GM15510 (cell line): ENCODE data around the gene SFXN2.
A peak's percentile ranks its signal among the peaks of the same experiment; 100 is the strongest.

Source experiments
- POLR2A ChIP-seq: IDR thresholded peaks from 3 replicates; pipeline ENCODE4 v1.6.1; 2011; ENCODE audit warnings: borderline replicate concordance; ENCODE audit not compliant: insufficient read length; ENCODE audit errors: extremely low read depth

SFXN2 gene

DNA sequence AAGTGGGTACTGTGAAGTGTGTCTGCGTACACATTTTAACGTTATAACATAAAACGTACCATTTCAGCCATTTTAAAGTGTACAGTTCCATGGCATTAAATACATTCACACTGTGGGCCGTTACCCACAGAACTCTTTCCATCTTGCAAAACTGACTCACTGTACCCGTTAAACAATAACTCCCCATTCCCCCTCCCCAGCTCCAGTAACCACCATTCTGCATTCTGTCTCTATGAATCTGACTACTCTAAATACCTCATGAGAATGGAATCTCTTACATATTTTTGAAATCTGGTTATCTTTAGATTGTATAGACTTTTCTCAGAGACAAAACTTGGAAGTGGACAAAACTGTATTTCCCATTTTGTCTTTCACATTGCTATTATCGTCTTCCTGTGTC is 9.5 kb upstream of the SFXN2 start:
- TF ChIP-seq POLR2A = no peak

GRCh38 chr10:102705531-102705930 is 8.9 kb upstream of the SFXN2 start:
- no peak for TF ChIP-seq POLR2A

DNA sequence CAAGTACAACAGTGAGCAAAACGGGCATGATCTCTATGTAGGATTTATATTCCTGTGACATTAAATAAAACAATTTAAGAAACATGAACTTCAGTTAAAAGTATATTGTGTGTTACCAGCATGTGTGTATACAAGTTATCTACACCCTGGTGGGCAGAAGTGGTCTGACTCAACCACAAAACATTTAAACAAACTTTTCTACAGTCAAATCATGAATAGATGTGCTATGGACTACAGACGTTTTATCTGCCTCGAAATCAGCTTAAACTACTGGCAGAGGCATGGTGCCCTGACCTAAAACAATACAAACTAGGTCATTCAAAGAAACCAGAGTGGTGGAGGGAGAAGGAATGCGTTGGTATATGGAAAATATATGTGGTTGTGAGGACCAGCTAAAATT is 3.8 kb upstream of the SFXN2 start:
- no peak for TF ChIP-seq POLR2A

DNA sequence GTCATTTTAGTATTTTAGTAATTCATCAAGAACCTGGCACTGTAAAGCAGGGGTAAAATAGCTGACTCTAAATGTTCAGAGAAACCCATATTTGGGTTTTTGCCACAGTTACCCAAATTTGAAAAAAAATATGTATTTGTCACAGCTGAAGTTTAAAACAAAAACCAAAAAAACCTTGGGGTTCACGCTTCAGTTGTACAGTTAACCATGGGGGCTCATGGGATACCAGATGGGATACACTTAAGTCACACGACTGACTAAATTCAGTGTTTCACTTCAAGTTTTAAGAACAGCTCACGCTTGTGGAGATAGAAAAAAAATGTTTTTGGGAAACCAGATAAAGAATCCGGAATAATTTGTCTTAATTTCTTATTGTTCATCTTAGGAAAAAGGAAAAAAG is 2.3 kb upstream of the SFXN2 start:
- TF ChIP-seq POLR2A = no peak

- no peak for TF ChIP-seq POLR2A
Measured at GRCh38 chr10:102712843-102713538, 1.4 kb upstream of the SFXN2 start.

DNA sequence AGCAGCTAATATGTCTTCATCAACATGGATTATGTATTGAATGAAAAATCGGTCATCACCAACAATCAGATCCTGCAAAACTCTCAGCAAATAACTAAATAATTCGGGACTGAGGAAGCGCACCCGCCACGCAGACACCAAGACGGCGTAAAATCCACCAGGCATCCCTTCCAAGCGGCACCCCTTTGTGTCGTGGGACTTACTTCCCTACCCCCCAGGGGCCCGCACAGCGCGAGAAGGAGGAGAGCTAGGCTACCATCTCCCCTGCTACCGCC is 960 bp upstream of the SFXN2 start:
- no peak for TF ChIP-seq POLR2A

GRCh38 chr10:102713814-102714620 is 419 bp upstream of the SFXN2 start, which contains the start of gene ARL3:
TSS of gene ARL3 (minus strand) at chr10:102714397. CDS start at chr10:102714275, 122 bp downstream.
- peak; percentile 51 for TF ChIP-seq POLR2A

DNA sequence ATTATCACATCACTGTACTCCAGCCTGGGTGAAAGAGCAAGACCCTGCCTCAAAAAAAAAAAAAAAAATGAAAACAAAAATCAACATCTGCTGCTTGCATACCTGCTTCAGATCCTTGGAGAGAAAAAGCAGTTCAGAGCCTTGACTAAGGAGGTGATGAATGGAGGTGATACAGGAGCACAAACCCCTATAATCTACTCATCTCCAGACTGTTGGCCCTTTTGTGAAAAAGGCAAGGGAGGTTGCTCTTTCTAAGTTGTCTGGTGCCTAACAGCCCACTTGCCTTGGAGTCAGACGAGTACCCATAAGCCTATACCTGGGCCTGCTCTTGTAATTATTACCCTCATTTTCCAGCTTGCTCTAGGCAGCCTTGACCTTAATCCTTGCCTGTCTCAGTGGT is 1.4 kb downstream of the SFXN2 start:
- no peak for TF ChIP-seq POLR2A

DNA sequence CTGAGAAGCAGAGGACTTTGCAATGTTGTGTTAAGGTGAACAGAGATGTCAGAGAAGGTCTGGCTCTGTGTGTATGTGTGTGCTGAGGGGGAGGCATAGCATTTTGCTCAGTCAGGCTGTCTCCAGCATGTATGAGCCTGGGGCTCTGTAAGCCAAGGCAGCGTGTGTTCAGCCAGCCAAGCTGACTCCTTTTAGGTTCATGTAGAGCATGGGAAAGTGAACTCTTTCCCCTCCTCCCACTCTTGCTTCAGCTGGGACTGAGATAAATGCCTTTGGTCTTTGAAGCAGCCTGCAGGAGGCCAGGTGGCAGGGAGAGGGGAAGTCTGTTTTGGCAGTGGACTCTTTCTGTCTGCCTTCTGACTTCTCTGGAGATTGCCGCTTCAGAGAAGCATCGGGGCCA is 3.8 kb downstream of the SFXN2 start:
- TF ChIP-seq POLR2A = no peak

DNA sequence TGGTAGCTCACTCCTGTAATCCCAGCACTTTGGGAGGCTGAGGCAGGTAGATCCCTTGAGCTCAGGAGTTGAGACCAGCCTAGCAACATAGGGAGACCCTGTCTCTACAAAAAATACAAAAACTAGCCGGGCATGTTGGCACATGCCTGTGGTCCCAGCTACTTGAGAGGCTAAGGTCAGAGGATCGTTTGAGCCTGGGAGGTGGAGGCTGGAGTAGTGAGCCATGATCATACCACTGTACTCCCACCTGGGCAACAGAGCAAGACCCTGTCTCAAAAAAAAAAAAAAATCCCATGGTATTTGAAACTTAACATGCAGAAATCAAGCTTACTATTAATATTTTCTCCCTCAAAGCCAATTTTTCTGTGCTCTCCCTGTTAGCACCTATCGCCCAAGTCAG is 5.9 kb downstream of the SFXN2 start:
- no peak for TF ChIP-seq POLR2A

- no peak for TF ChIP-seq POLR2A
Measured at GRCh38 chr10:102720775-102721301, 6.4 kb downstream of the SFXN2 start.

DNA sequence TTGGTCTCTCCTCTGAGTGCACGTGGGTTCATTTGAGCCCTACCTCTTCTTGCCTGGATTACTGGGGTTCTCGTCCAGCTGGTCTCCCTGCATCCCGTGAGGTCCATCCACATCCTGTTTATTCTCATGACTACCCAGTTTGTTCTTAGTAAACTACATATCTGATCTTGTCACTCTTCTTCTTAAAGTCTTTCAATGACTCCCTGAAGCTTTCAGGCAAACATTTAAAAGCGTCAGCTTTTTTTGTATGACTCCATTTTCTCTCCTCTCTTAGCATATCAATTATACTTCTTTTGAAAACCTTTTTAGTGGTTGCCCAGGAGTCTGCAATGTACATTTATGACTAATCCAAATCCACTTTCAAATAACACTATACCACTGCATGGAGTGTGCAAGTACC is 7.5 kb downstream of the SFXN2 start:
- no peak for TF ChIP-seq POLR2A

GRCh38 chr10:102723989-102724388 is 9.6 kb downstream of the SFXN2 start:
- TF ChIP-seq POLR2A = no peak

DNA sequence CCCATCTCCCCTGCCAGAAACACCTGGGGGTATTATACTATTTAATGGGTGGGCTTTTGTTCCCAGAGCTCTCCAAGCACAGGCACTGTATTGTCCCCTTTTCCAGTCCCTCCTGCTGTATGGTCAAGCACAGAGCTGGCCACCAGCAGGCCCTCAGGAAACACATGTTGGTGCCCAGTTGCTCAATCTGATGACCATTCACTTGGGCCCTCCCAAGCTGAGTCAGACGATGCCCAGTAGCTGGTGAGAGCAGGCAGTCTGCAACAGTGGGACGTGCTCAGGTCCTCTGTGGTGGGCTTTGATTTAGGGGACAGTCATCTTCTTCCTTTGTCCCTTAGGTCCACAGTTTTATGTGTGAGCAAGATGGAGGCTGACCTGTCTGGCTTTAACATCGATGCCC is 11.8 kb downstream of the SFXN2 start:
- TF ChIP-seq POLR2A = no peak

DNA sequence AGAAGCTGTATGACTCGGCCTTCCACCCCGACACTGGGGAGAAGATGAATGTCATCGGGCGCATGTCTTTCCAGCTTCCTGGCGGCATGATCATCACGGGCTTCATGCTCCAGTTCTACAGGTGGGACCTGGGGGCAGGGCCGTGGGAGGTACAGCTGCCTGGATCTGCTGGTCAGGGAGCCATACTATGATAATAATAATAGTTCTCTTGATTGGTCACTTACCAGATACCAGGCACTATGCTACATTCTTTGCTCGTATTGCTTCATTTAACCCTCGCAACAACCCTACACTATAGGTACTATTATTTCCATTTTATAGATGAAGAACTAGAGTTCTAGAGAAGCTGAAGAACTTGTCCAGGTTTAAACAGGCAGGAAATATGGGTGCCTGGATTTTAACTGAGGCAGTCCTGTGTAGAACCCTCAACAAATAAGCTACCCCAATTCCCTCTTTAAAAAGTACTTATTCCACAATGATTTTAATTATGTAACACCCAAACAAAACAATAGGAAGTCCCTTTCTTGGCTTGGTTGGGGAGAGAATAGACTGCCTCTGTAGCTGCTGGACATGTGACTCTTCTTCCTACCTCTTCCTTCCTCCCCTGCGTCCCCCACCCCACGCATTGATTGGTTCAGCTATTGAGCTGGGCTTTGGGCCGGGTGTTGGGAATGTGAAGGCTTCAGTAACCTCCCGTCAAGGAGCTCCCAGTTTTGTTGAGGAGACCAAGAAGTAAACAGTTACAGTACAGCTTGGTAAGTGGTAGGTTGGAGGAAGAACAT is 12.8 kb downstream of the SFXN2 start:
- no peak for TF ChIP-seq POLR2A
